HG03354 (cell line): ENCODE results near the gene HIP1.
"Not testable (repeated sequence)": the region's sequence is repeated elsewhere in the genome, so short reads cannot be mapped to it uniquely, and the experiment has no call there.

Experiments used
- ATAC-seq: cut with Tn5 transposase; IDR thresholded peaks from one replicate; pipeline ENCODE4 v1.9.1; 2021; ENCODE audit warnings: mild to moderate bottlenecking; ENCODE audit not compliant: unreplicated experiment, poor library complexity, severe bottlenecking

HIP1 gene

GRCh38 chr7:75650062-75650461, 88.7 kb downstream of the HIP1 start:
- no peak for ATAC-seq

DNA sequence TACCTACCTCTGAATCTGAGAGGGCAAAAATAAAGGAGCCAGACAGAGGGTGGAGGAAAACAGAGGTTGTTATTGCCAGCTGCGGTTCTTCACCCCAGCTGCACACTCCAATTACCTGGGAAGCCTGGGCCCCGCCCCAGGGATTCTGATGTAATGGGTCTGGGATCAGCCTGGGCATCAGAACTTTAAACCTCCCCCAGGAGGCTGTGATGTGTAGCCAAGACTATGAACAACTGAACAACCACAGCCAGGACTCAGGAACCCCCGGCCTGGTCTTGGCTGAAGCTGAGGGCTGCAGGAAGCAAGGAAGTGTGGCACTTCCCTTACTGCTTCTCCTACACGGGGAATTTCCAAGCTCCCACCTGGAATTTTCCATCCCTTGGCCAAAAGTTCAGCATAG, 89.3 kb downstream of the HIP1 start:
- no peak for ATAC-seq

GRCh38 chr7:75647709-75648438, 90.9 kb downstream of the HIP1 start:
- no peak for ATAC-seq

GRCh38 chr7:75646571-75647102, 92.1 kb downstream of the HIP1 start:
- no peak for ATAC-seq

DNA sequence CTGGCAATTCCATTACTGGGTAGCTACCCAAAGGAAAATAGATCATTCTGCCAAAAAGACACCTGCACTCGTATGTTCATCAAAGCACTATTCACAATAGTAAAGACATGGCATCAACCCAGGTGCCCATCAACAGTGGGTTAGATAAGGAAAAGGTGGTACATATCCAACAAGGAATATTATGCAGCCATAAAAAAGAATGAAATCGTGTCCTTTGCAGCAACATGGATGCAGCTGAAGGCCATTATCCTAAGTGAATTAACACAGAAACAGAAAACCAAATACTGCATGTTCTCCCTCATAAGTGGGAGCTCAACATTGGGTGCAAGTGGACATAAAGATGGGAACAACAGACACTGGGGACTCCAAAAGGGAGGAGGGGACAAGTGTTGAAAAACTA, 93.2 kb downstream of the HIP1 start:
- no peak for ATAC-seq

GRCh38 chr7:75644589-75644988, 94.2 kb downstream of the HIP1 start:
- ATAC-seq: no peak

- ATAC-seq: peak; percentile 59
Observed at GRCh38 chr7:75642810-75643486, 95.8 kb downstream of the HIP1 start.

DNA sequence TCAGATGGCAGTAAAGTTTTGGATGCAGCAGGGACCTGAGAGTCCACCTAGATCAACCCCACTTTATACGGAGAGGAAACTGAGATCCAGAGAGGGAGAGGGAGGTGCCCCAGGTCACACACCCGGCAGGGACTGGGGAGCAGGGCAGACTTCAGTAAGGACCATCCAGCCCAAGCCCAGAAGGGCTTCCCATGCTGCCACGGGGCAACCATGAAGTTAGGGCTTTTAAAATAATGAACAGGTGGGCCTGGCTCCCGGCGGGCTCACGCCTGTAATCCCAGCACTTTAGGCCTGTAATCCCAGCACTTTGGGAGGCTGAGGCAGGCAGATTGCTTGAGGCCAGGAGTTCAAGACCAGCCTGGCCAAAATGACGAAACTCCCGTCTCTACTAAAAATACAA, 98.5 kb downstream of the HIP1 start:
- ATAC-seq: no peak

GRCh38 chr7:75639886-75640190, 98.9 kb downstream of the HIP1 start:
- no peak for ATAC-seq

GRCh38 chr7:75639071-75639885, 99.5 kb downstream of the HIP1 start:
- ATAC-seq: no peak

GRCh38 chr7:75638594-75639070, 100.1 kb downstream of the HIP1 start:
- ATAC-seq: no peak

GRCh38 chr7:75637854-75638593, 100.7 kb downstream of the HIP1 start:
- ATAC-seq: no peak

- no peak for ATAC-seq
Observed at GRCh38 chr7:75635036-75635435, 103.7 kb downstream of the HIP1 start.

DNA sequence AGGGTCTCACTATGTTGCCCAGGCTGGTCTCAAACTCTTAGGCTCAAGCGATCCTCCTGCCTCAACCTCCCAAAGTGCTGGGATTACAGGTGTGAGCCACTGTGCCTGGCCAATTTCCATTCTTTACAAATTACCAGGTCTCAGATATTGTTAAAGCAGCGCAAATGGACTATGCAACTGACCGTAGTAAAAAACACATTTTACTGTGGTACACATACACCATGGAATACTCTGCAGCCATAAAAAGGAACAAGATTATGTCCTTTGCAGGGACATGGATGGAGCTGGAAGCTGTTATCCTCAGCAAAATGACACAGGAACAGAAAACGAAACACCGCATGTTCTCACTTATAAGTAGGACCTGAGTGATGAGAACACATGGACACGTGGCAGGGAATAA, 106.2 kb downstream of the HIP1 start:
- not testable (repeated sequence) for ATAC-seq

GRCh38 chr7:75631711-75632110, 107.0 kb downstream of the HIP1 start:
- no peak for ATAC-seq

- ATAC-seq: no peak
Observed at GRCh38 chr7:75630549-75630948, 108.2 kb downstream of the HIP1 start.

DNA sequence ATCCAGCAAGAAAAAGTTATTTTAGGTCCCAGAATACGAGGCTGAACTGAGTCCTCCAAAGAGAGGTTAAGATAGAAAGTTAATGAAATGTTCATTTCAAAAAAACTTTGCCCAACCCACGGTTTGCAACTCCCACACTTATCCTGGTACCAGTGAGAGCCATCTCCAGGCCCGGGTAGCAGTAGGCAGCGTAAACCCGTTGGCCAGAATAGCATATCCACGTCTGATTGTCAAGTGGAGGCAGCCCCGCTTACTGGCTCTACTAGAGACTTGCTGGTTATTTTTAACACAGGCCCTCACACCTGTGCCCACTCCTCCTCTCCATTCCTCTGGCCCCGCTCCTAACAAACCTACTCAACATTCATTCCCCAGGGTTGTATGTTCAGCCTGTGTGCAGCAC, 109.7 kb downstream of the HIP1 start:
- no peak for ATAC-seq

GRCh38 chr7:75628055-75628454, 110.7 kb downstream of the HIP1 start:
- ATAC-seq: no peak

DNA sequence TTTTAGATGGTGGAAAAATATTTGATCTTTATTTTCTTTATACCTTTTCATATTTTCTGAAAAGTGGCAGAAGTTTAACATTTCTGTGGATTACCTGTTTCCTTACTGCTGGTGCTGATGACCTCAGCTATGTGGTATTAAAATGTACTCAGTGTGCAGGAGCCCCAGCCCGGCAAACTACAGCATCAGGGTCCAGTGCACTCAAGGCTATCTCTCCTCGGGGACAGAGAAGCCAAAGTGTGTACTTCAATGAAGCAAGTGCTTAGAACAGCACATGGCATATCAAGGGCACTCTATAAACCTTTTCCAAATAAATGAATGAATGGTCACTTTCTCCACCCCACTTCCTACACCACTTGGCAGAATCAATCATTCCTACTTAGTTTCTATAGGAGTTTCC, 111.8 kb downstream of the HIP1 start:
- no peak for ATAC-seq

DNA sequence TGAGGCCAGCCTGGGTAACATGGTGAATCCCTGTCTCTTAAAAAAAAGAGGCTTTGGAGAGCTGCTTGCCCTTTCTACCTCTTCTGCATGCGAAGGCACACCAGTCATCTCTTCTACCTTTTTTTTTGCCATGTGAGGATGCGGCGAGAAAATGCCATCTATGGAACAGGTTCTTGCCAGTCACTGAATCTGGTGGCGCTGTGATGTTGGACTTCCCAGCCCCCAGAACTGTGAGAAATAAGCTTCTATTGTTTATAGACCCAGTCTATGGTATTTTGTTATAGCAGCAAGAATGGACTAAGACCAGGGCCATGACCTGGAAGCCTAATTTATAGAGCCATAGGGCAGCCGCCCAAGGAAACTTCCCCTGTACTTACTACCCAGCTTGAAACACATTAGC, 112.9 kb downstream of the HIP1 start:
- ATAC-seq: no peak
